SK-N-SH (cell line): ENCODE measurements around the gene SFTPB. TPM values are rescaled to one million over a fixed set of nuclear protein-coding genes. Genes with fewer than 3 reads are reported as not detected.

ENCODE experiments used
- CTCF ChIA-PET: fragments of 300-600, 350-600 bp; formaldehyde crosslinking; extraction: SDS; loops from one replicate; lab custom pipeline; 2021; lab: Yijun Ruan, JAX
- POLR2A ChIA-PET: fragments of 350-600 bp; sonication (Branson Sonifier 250); formaldehyde crosslinking; extraction: SDS; loops from one replicate; lab custom pipeline; 2020; ENCODE audit warnings: antibody characterized with exemption, inconsistent platforms; lab: Yijun Ruan, JAX
- DNase-seq: peaks from one replicate; pipeline ENCODE4 v3.0.0; 2012
- H2AFZ ChIP-seq: fragments of 200-600 bp; sonication (generic); 2 replicates; pipeline ENCODE4 v1.8.1; 2016; ENCODE audit warnings: antibody characterized with exemption, mild to moderate bottlenecking, low read depth
- H3F3A ChIP-seq: fragments of 200-600 bp; sonication (generic); replicated peaks from 2 replicates; pipeline ENCODE3; 2016; ENCODE audit warnings: antibody characterized with exemption, mild to moderate bottlenecking; ENCODE audit not compliant: insufficient read depth
- H3K27ac ChIP-seq, 2 experiments: fragments of 200-500 bp in 1 of 2; fragments of 200-600 bp in 1 of 2; sonication (Bioruptor generic) in 1 of 2; sonication (generic), shearing (Covaris generic) in 1 of 2; 2 replicates each; pipeline versions ENCODE4 v1.5.1 to v1.6.1; 2014 to 2016; ENCODE audit warnings: low read depth in 2 of 2, inconsistent platforms in 1 of 2, low read length in 1 of 2, mild to moderate bottlenecking in 1 of 2, mixed read lengths in 1 of 2
- H3K27me3 ChIP-seq: fragments of 200-600 bp; sonication (generic), shearing (Covaris generic); 2 replicates; pipeline ENCODE4 v1.6.1; 2016; ENCODE audit warnings: mixed run types; ENCODE audit not compliant: insufficient read depth
- H3K36me3 ChIP-seq, 2 experiments: fragments of 200-500 bp in 1 of 2; fragments of 200-600 bp in 1 of 2; sonication (Bioruptor generic) in 1 of 2; sonication (generic) in 1 of 2; replicated peaks in 1 of 2; 2 replicates each; pipeline versions ENCODE3 to v1.5.1; 2014 to 2016; ENCODE audit warnings: low read length in 1 of 2, mild to moderate bottlenecking in 1 of 2; ENCODE audit not compliant: insufficient read depth in 2 of 2, control insufficient read depth in 1 of 2
- H3K4me1 ChIP-seq, 2 experiments: fragments of 200-500 bp in 1 of 2; fragments of 200-600 bp in 1 of 2; sonication (Bioruptor generic) in 1 of 2; sonication (generic), shearing (Covaris generic) in 1 of 2; 2 replicates each; pipeline versions ENCODE4 v1.5.1 to v1.6.1; 2014 to 2016; ENCODE audit warnings: low read depth in 1 of 2, low read length in 1 of 2, mixed run types in 1 of 2; ENCODE audit not compliant: insufficient read depth in 2 of 2, control insufficient read depth in 1 of 2
- H3K4me2 ChIP-seq: fragments of 200-600 bp; sonication (generic), shearing (Covaris generic); 2 replicates; pipeline ENCODE4 v1.6.1; 2017; ENCODE audit warnings: mixed run types
- H3K4me3 ChIP-seq, 2 experiments: fragments of 200-500 bp in 1 of 2; fragments of 200-600 bp in 1 of 2; sonication (Bioruptor generic) in 1 of 2; sonication (generic), shearing (Covaris generic) in 1 of 2; 2 replicates each; pipeline versions ENCODE4 v1.5.1 to v1.8.1; 2014 to 2016; ENCODE audit warnings: low read depth in 2 of 2, inconsistent platforms in 1 of 2, low read length in 1 of 2, mild to moderate bottlenecking in 1 of 2, mixed read lengths in 1 of 2, moderate library complexity in 1 of 2
- H3K79me2 ChIP-seq: fragments of 200-600 bp; sonication (generic); 2 replicates; pipeline ENCODE4 v1.8.1; 2017; ENCODE audit warnings: mild to moderate bottlenecking; ENCODE audit not compliant: insufficient read depth
- H3K9ac ChIP-seq: fragments of 200-600 bp; sonication (generic); 2 replicates; pipeline ENCODE4 v1.6.1; 2017; ENCODE audit warnings: mixed run types
- H3K9me2 ChIP-seq: fragments of 200-600 bp; sonication (generic); 2 replicates; pipeline ENCODE4 v1.6.1; 2017; ENCODE audit warnings: mixed run types
- H3K9me3 ChIP-seq: fragments of 200-600 bp; sonication (generic); 2 replicates; pipeline ENCODE4 v1.6.1; 2017; ENCODE audit warnings: mixed run types, mild to moderate bottlenecking, moderate library complexity
- H4K20me1 ChIP-seq: fragments of 200-600 bp; sonication (generic); 2 replicates; pipeline ENCODE4 v1.6.1; 2017; ENCODE audit warnings: mild to moderate bottlenecking, mixed run types; ENCODE audit not compliant: insufficient read depth
- EP300 ChIP-seq, 2 experiments: IDR thresholded peaks; 2 replicates each; pipeline versions ENCODE4 v1.4.0 to v1.6.1; 2012; ENCODE audit warnings: borderline replicate concordance in 1 of 2, low read depth in 1 of 2, low read length in 1 of 2
- EZH2phosphoT487 ChIP-seq: fragments of 200-600 bp; sonication (generic); IDR thresholded peaks from 2 replicates; pipeline ENCODE4 v1.6.1; 2017; ENCODE audit warnings: low read depth, mixed run types, mild to moderate bottlenecking, antibody characterized with exemption, moderate library complexity, borderline replicate concordance
- MAX ChIP-seq: IDR thresholded peaks from 2 replicates; pipeline ENCODE4 v1.4.0; 2012; ENCODE audit warnings: low read depth
- RFX5 ChIP-seq: IDR thresholded peaks from 2 replicates; pipeline ENCODE4 v1.6.1; 2012; ENCODE audit warnings: mild to moderate bottlenecking, improper control_type of control experiment, low read length
- RXRA ChIP-seq: IDR thresholded peaks from 2 replicates; pipeline ENCODE4 v1.4.0; 2012; ENCODE audit warnings: low read depth, mild to moderate bottlenecking, borderline replicate concordance
- WGBS: methylation state at CpG from one replicate; pipeline ENCODE4 v1.1.6; 2017; ENCODE audit warnings: low lambda C conversion rate; 5-methylcytosine and 5-hydroxymethylcytosine counted together
- polyA plus RNA-seq, 3 experiments: library from polyadenylated mRNA; depleted of rRNA; stranded (reverse); fragments of >200 nt; gene quantifications; 2 replicates each; pipeline ENCODE4 v1.2.3, GENCODE V29; 2012
- TF ChIP-seq, protein P1 (sequence below): fragments of 200-600 bp; sonication (generic); IDR thresholded peaks from 2 replicates; pipeline ENCODE4 v1.6.1; 2017; ENCODE audit warnings: antibody characterized with exemption, mild to moderate bottlenecking, moderate library complexity
- TF ChIP-seq, protein P2 (sequence below): fragments of 150-350 bp; IDR thresholded peaks from 2 replicates; pipeline ENCODE4 v1.6.1; 2016; ENCODE audit warnings: mild to moderate bottlenecking, low read depth, low read length

The SFTPB gene
- polyA plus RNA-seq, 1 of the 3 experiments (the other 2 are of a cell fraction): not detected

GRCh38 chr2:85698880-85699254, 30.9 kb upstream of the SFTPB start:
- POLR2A ChIA-PET: no interaction called here
- WGBS: 67% methylated on average over 8 of the region's 8 CpGs
- CTCF ChIA-PET: interaction anchor here (1.1 to 9.4 kb wide), 3 partner anchors 8 to 61 kb away, joined by 4 to 91 read pairs (median 25); no protein-coding TSS in a partner anchor
- Histone ChIP-seq H3K9me2 (no peaks in the 10 kb centered on the region), H3F3A (peaks cover 15% of the 10 kb centered on the region)
- TF ChIP-seq RXRA (no peak), RFX5 (no peak)
- TF ChIP-seq, all 33 proteins: peak for 0
- H3K27me3 ChIP-seq: no peaks in the 10 kb centered on the region
- H3K9ac ChIP-seq: no peak overlapping the region
- no peaks in the 10 kb centered on the region for H3K79me2 ChIP-seq
- DNase-seq: no peak
- H3K9me3 ChIP-seq: no peaks in the 10 kb centered on the region
- no peak overlapping the region for H2AFZ ChIP-seq
- peaks cover 4 to 11% of the 10 kb centered on the region in 2 experiments; a peak in 2 of 4 replicates for H3K4me1 ChIP-seq
- H3K4me3 ChIP-seq: no peak overlapping the region
- no peak overlapping the region for H3K27ac ChIP-seq
- no peaks in the 10 kb centered on the region for H3K36me3 ChIP-seq
- H3K4me2 ChIP-seq: no peak overlapping the region
- no peaks in the 10 kb centered on the region for H4K20me1 ChIP-seq

DNA sequence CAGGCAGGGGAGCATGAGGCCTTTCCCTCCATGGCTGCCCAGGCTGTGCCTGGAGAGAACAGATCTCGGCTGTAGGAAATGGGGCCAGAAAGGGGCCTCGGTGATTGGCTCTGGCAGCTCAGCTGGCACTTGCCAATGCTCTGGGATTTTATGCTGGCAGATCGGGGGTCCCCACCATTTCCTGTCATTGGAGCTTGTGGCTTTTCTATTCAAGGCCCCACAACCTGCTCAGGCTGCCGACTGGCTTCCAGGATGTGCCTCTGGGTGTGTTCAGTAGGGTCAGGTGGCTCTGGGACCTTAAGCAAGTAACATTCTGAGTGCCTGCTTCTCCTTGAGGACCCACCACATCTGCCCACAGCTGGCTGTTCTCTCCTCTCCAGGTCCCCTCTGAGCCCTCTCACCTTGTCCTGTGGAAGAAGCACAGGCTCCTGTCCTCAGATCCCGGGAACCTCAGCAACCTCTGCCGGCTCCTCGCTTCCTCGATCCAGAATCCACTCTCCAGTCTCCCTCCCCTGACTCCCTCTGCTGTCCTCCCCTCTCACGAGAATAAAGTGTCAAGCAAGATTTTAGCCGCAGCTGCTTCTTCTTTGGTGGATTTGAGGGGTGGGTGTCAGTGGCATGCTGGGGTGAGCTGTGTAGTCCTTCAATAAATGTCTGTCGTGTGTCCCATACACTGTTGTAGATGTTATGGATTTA, 30.3 kb upstream of the SFTPB start:
- Histone ChIP-seq H3K27me3 (no peaks in the 10 kb centered on the region), H3K36me3 (no peaks in the 10 kb centered on the region), H3F3A (peaks cover 15% of the 10 kb centered on the region), H3K9me3 (no peaks in the 10 kb centered on the region), H2AFZ (no peak overlapping the region), H3K79me2 (no peaks in the 10 kb centered on the region), H3K4me1 (peaks cover 4 to 11% of the 10 kb centered on the region in 2 experiments; a peak in 2 of 4 replicates), H3K4me2 (no peak overlapping the region), H3K9me2 (no peaks in the 10 kb centered on the region), H3K9ac (no peak overlapping the region), H4K20me1 (no peaks in the 10 kb centered on the region), H3K27ac (no peak overlapping the region), H3K4me3 (no peak overlapping the region)
- 81% methylated on average over 10 of the region's 11 CpGs for WGBS
- CTCF ChIA-PET: interaction anchor here (0.8 to 9.4 kb wide), 6 partner anchors 8 to 116 kb away, joined by 3 to 91 read pairs (median 6); no protein-coding TSS in a partner anchor
- no peak for DNase-seq
- no peak for TF ChIP-seq MAX
- no peak for TF ChIP-seq RXRA
- TF ChIP-seq, protein P1, sequence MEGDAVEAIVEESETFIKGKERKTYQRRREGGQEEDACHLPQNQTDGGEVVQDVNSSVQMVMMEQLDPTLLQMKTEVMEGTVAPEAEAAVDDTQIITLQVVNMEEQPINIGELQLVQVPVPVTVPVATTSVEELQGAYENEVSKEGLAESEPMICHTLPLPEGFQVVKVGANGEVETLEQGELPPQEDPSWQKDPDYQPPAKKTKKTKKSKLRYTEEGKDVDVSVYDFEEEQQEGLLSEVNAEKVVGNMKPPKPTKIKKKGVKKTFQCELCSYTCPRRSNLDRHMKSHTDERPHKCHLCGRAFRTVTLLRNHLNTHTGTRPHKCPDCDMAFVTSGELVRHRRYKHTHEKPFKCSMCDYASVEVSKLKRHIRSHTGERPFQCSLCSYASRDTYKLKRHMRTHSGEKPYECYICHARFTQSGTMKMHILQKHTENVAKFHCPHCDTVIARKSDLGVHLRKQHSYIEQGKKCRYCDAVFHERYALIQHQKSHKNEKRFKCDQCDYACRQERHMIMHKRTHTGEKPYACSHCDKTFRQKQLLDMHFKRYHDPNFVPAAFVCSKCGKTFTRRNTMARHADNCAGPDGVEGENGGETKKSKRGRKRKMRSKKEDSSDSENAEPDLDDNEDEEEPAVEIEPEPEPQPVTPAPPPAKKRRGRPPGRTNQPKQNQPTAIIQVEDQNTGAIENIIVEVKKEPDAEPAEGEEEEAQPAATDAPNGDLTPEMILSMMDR: no peak
- no peak for TF ChIP-seq EP300 (IDR thresholded peaks at IDR 0.05; ENCODE audit: borderline replicate concordance in 1 of 2, low read depth in 1 of 2, low read length in 1 of 2)
- POLR2A ChIA-PET: interaction anchor here (0.5 kb wide), 1 partner anchor 22 kb away, joined by 3 read pairs; no protein-coding TSS in a partner anchor

DNA sequence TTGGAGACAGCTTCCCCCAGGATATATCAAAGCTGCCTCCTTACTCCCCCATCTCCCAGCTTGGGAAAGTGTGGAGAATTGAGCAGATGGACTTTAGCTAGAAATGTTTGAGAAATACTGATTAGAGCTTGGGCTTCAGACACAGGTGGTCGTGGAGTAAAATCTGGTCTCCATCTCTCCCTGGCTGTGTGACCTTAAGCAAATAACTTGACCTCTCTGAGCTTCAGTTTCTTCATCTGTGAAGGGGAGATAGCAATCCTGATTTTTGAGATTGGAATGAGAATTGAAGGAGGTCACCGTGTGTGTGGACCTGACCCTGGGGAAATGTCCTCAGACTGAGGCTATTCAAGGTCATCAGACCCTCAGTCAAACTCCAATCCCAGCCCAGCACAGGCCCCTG, 29.7 kb upstream of the SFTPB start:
- Histone ChIP-seq H3K9ac (no peak overlapping the region), H3K27me3 (no peaks in the 10 kb centered on the region), H4K20me1 (no peaks in the 10 kb centered on the region), H3K4me3 (no peak overlapping the region), H3K9me3 (no peaks in the 10 kb centered on the region), H3K4me1 (peaks cover 4 to 11% of the 10 kb centered on the region in 2 experiments; a peak in 2 of 4 replicates), H3K4me2 (no peak overlapping the region), H3K36me3 (no peaks in the 10 kb centered on the region), H3F3A (peaks cover 13% of the 10 kb centered on the region), H3K27ac (no peak overlapping the region), H3K9me2 (no peaks in the 10 kb centered on the region), H2AFZ (no peak overlapping the region), H3K79me2 (no peaks in the 10 kb centered on the region)
- ChIA-PET CTCF (interaction anchor here (0.8 to 9.4 kb wide), 7 partner anchors 9 to 116 kb away, joined by 3 to 91 read pairs (median 3); no protein-coding TSS in a partner anchor), POLR2A (interaction anchor here (0.5 kb wide), 1 partner anchor 23 kb away, joined by 3 read pairs; no protein-coding TSS in a partner anchor)
- DNase-seq: no peak
- TF ChIP-seq, protein P2, sequence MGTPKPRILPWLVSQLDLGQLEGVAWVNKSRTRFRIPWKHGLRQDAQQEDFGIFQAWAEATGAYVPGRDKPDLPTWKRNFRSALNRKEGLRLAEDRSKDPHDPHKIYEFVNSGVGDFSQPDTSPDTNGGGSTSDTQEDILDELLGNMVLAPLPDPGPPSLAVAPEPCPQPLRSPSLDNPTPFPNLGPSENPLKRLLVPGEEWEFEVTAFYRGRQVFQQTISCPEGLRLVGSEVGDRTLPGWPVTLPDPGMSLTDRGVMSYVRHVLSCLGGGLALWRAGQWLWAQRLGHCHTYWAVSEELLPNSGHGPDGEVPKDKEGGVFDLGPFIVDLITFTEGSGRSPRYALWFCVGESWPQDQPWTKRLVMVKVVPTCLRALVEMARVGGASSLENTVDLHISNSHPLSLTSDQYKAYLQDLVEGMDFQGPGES: no peak
- no peak for TF ChIP-seq EZH2phosphoT487
- WGBS: 47% methylated on average over 2 of the region's 2 CpGs
